Suprapubic skin (tissue), 4 donors: Measurements from ENCODE around the gene ZNF579.

Source experiments
- EP300 ChIP-seq: sonication (generic); formaldehyde crosslinking; IDR thresholded peaks from one replicate; pipeline ENCODE4 v1.6.1; 2017; ENCODE audit warnings: antibody characterized with exemption
- POLR2A ChIP-seq, 2 donors: fragments of 450-650 bp; IDR thresholded peaks; one replicate each; pipeline ENCODE4 v1.6.1; 2017; ENCODE audit warnings: antibody characterized with exemption in 2 of 2, mild to moderate bottlenecking in 2 of 2, moderate library complexity in 2 of 2
- POLR2AphosphoS5 ChIP-seq, 3 donors: sonication (generic); formaldehyde crosslinking; IDR thresholded peaks; one replicate each; pipeline ENCODE4 v1.6.1; 2017; ENCODE audit warnings: antibody characterized with exemption in 3 of 3
- TF ChIP-seq, protein P1 (sequence below), 2 donors: fragments of 200-600 bp in 1 of 2; fragments of 450-650 bp in 1 of 2; sonication (generic) in 1 of 2; IDR thresholded peaks; one replicate each; pipeline ENCODE4 v1.5.1; 2016 to 2019; ENCODE audit warnings: antibody characterized with exemption in 2 of 2, mild to moderate bottlenecking in 1 of 2, moderate library complexity in 1 of 2

- TF ChIP-seq, protein P1, sequence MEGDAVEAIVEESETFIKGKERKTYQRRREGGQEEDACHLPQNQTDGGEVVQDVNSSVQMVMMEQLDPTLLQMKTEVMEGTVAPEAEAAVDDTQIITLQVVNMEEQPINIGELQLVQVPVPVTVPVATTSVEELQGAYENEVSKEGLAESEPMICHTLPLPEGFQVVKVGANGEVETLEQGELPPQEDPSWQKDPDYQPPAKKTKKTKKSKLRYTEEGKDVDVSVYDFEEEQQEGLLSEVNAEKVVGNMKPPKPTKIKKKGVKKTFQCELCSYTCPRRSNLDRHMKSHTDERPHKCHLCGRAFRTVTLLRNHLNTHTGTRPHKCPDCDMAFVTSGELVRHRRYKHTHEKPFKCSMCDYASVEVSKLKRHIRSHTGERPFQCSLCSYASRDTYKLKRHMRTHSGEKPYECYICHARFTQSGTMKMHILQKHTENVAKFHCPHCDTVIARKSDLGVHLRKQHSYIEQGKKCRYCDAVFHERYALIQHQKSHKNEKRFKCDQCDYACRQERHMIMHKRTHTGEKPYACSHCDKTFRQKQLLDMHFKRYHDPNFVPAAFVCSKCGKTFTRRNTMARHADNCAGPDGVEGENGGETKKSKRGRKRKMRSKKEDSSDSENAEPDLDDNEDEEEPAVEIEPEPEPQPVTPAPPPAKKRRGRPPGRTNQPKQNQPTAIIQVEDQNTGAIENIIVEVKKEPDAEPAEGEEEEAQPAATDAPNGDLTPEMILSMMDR (IDR thresholded peaks at IDR 0.05), result no peak
- TF ChIP-seq POLR2AphosphoS5 (IDR thresholded peaks at IDR 0.05) (no peak), POLR2A (IDR thresholded peaks at IDR 0.05) (no peak), EP300 (no peak)
Observed at GRCh38 chr19:55606471-55606787, 25.8 kb upstream of the ZNF579 start.
